ENCODE data around the gene PADI2. TPM values are rescaled to one million over a fixed set of nuclear protein-coding genes. Genes with fewer than 3 reads are reported as not detected.

Gene PADI2
- total RNA-seq, 4 donors from 2014 or later, result 2.4 to 12.2 (median 6.3) TPM

- Histone ChIP-seq H3K27me3 (peaks cover 0 to 4% of the 10 kb centered on the region in 2 donors), H3K36me3 (no peaks in the 10 kb centered on the region), H3K27ac (no peak overlapping the region), H3K9me3 (no peaks in the 10 kb centered on the region), H3K4me3 (no peak overlapping the region), H3K4me1 (peaks cover 0 to 10% (median 0%) of the 10 kb centered on the region in 4 donors)
- WGBS, 2 donors, result 68 to 78% methylated on average over 5 to 7 of the region's 7 CpGs
- DNase-seq (ENCODE audit: low spot score in 2 of 2), result no peak
- TF ChIP-seq CTCF (IDR thresholded peaks at IDR 0.05) (no peak), POLR2A (IDR thresholded peaks at IDR 0.05) (no peak), EP300 (IDR thresholded peaks at IDR 0.05) (no peak)
Measured at GRCh38 chr1:17112496-17113236, 6.6 kb downstream of the PADI2 start.

GRCh38 chr1:17112076-17112475, 7.2 kb downstream of the PADI2 start:
- no peaks in the 10 kb centered on the region for H3K27me3 ChIP-seq
- TF ChIP-seq POLR2A (IDR thresholded peaks at IDR 0.05) (no peak), EP300 (IDR thresholded peaks at IDR 0.05) (no peak), CTCF (IDR thresholded peaks at IDR 0.05) (no peak)

GRCh38 chr1:17110555-17110926, 8.7 kb downstream of the PADI2 start:
- TF ChIP-seq EP300 (IDR thresholded peaks at IDR 0.05) (no peak), CTCF (IDR thresholded peaks at IDR 0.05) (no peak), POLR2A (IDR thresholded peaks at IDR 0.05) (no peak)
- WGBS, 2 donors, result 80 to 83% methylated on average over 2 of the region's 2 CpGs
- peak overlapping the region in 3 of 4 donors; percentile 59 to 72 (median 69) for H3K27ac ChIP-seq

More at GRCh38 chr1:17112076-17112475, 7.2 kb downstream of the PADI2 start:
- 77 to 81% methylated on average over 6 of the region's 6 CpGs for WGBS, 2 donors
- no peak overlapping the region for H3K4me3 ChIP-seq
- no peaks in the 10 kb centered on the region for H3K36me3 ChIP-seq
- peaks cover 0 to 10% (median 0%) of the 10 kb centered on the region in 4 donors for H3K4me1 ChIP-seq
- no peak for DNase-seq (ENCODE audit: low spot score in 2 of 2)
- no peak overlapping the region for H3K27ac ChIP-seq
- no peaks in the 10 kb centered on the region for H3K9me3 ChIP-seq

GRCh38 chr1:17109892-17110554, 9.2 kb downstream of the PADI2 start:
- no peaks in the 10 kb centered on the region for H3K9me3 ChIP-seq
- peak in 1 of 2 donors; percentile 36 for TF ChIP-seq EP300 (IDR thresholded peaks at IDR 0.05)
- no peak for TF ChIP-seq CTCF (IDR thresholded peaks at IDR 0.05)
- no peak for TF ChIP-seq POLR2A (IDR thresholded peaks at IDR 0.05)
- DNase-seq (ENCODE audit: low spot score in 2 of 2), result no peak
- no peaks in the 10 kb centered on the region for H3K27me3 ChIP-seq
- H3K27ac ChIP-seq, result peak overlapping the region in 3 of 4 donors; percentile 59 to 72 (median 69)
- peaks cover 0 to 10% (median 0%) of the 10 kb centered on the region in 4 donors for H3K4me1 ChIP-seq
- WGBS, 2 donors, result 23 to 27% methylated on average over 5 of the region's 5 CpGs
- no peaks in the 10 kb centered on the region for H3K36me3 ChIP-seq
- no peak overlapping the region for H3K4me3 ChIP-seq

More at GRCh38 chr1:17110555-17110926, 8.7 kb downstream of the PADI2 start:
- DNase-seq (ENCODE audit: low spot score in 2 of 2), result no peak
- H3K9me3 ChIP-seq, result no peaks in the 10 kb centered on the region
- H3K36me3 ChIP-seq, result no peaks in the 10 kb centered on the region
- H3K4me1 ChIP-seq, result peaks cover 0 to 10% (median 0%) of the 10 kb centered on the region in 4 donors
- no peak overlapping the region for H3K4me3 ChIP-seq
- H3K27me3 ChIP-seq, result no peaks in the 10 kb centered on the region

GRCh38 chr1:17108786-17109185, 10.5 kb downstream of the PADI2 start:
- Histone ChIP-seq H3K4me1 (peaks cover 0 to 10% (median 0%) of the 10 kb centered on the region in 4 donors), H3K27me3 (no peaks in the 10 kb centered on the region), H3K9me3 (no peaks in the 10 kb centered on the region), H3K4me3 (no peak overlapping the region), H3K36me3 (no peaks in the 10 kb centered on the region), H3K27ac (no peak overlapping the region)
- TF ChIP-seq EP300 (IDR thresholded peaks at IDR 0.05), result no peak
- TF ChIP-seq CTCF (IDR thresholded peaks at IDR 0.05), result no peak
- TF ChIP-seq POLR2A (IDR thresholded peaks at IDR 0.05), result no peak
- 91 to 100% methylated on average over 1 of the region's 1 CpG for WGBS, 2 donors
- DNase-seq (ENCODE audit: low spot score in 2 of 2), result no peak

Measured in tibial nerve (tissue), 4 donors.